Testis (tissue), 3 donors: Measurements from ENCODE around the gene NEAT1. TPM values are rescaled to one million over a fixed set of nuclear protein-coding genes. Genes with fewer than 3 reads are reported as not detected.
"Not testable (repeated sequence)": the region's sequence is repeated elsewhere in the genome, so short reads cannot be mapped to it uniquely, and the experiment has no call there.

ENCODE experiments used
- DNase-seq: peaks from one replicate; pipeline ENCODE4 v3.0.0-alpha.2; 2019
- H3K27ac ChIP-seq, 2 donors: fragments of 200-600 bp; sonication (generic); one replicate each; pipeline ENCODE4 v1.5.1; 2019
- H3K27me3 ChIP-seq: fragments of 200-600 bp; sonication (generic); one replicate; pipeline ENCODE4 v1.5.1; 2019
- H3K36me3 ChIP-seq: fragments of 200-600 bp; sonication (generic); one replicate; pipeline ENCODE4 v1.5.1; 2017; ENCODE audit warnings: low read depth; ENCODE audit errors: missing control alignments
- H3K4me1 ChIP-seq: fragments of 200-600 bp; sonication (generic); one replicate; pipeline ENCODE4 v1.5.1; 2019
- H3K4me3 ChIP-seq, 2 donors: fragments of 200-600 bp; sonication (generic); one replicate each; pipeline ENCODE4 v1.5.1; 2017 to 2019
- H3K9me3 ChIP-seq: fragments of 200-600 bp; sonication (generic); one replicate; pipeline ENCODE4 v1.5.1; 2017
- POLR2A ChIP-seq: fragments of 450-650 bp; IDR thresholded peaks from one replicate; pipeline ENCODE4 v1.6.1; 2017; ENCODE audit warnings: antibody characterized with exemption, mild to moderate bottlenecking, moderate library complexity
- WGBS, 2 donors: methylation state at CpG; one replicate each; pipeline ENCODE4 v1.1.5; 2018; 5-methylcytosine and 5-hydroxymethylcytosine counted together
- intact Hi-C: fragments of 100-400 bp; cut with DNase I; formaldehyde crosslinking; loops from one replicate; pipeline ENCODE4 v1.15.1; 2023; ENCODE audit warnings: low total_unique reads
- polyA plus RNA-seq: library from polyadenylated mRNA; stranded (reverse); fragments of 350-450 nt; fragmentation: Illumina TruSeq; extraction: RNeasy Lipid Tissue Mini Kit (QIAGEN cat#74804); gene quantifications from one replicate; pipeline ENCODE4 v1.2.3, GENCODE V29; 2014; ENCODE audit warnings: low read depth, low replicate concordance; ENCODE audit not compliant: insufficient read depth
- total RNA-seq, 2 donors: library from RNA; depleted of rRNA; stranded (reverse); fragments of >200 nt; gene quantifications; one replicate each; pipeline ENCODE4 v1.2.3, GENCODE V29; 2016
- TF ChIP-seq, protein P1 (sequence below), 3 experiments: fragments of 450-650 bp in 2 of 3; fragments of 200-600 bp in 1 of 3; sonication (generic) in 1 of 3; IDR thresholded peaks; one replicate each; pipeline ENCODE4 v1.5.1; 2016 to 2019; ENCODE audit warnings: antibody characterized with exemption in 3 of 3, mild to moderate bottlenecking in 2 of 3, moderate library complexity in 1 of 3

The NEAT1 gene
- total and polyA plus RNA-seq, 3 donors from 2014 or later, result 189 to 243 (median 230) TPM

DNA sequence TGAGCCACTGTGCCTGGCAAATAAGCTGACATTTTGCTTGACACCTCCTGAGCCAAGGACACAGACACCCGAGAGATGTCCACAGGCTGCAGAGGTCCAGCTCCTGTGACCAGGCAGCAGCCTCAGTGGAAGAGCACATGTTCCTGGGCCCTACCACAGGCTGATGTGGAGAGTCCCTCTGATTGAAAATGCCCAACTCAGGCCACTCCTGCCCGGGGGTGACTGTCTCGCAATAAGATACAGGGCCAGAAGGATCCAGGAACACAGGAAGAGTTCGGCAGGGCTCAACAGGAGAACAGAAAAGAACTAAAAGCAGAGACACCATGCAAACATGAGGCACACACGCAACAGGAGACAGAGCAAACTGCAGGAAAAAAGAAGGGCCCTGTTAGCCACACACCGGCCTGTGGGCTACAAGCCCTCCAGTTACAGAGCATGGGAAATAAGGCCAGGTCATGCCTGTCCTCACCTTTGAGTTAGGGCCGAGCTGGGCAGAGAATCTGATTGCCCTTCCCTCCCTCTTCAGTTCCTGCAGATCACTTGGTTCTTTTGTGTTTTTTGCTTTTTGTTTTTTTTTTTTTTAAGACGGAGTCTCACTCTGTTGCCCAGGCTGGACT is 47.9 kb downstream of the NEAT1 start:
- intact Hi-C loops, result no loop called here
- H3K4me1 ChIP-seq, result peaks cover 20% of the 10 kb centered on the region
- TF ChIP-seq, protein P1, sequence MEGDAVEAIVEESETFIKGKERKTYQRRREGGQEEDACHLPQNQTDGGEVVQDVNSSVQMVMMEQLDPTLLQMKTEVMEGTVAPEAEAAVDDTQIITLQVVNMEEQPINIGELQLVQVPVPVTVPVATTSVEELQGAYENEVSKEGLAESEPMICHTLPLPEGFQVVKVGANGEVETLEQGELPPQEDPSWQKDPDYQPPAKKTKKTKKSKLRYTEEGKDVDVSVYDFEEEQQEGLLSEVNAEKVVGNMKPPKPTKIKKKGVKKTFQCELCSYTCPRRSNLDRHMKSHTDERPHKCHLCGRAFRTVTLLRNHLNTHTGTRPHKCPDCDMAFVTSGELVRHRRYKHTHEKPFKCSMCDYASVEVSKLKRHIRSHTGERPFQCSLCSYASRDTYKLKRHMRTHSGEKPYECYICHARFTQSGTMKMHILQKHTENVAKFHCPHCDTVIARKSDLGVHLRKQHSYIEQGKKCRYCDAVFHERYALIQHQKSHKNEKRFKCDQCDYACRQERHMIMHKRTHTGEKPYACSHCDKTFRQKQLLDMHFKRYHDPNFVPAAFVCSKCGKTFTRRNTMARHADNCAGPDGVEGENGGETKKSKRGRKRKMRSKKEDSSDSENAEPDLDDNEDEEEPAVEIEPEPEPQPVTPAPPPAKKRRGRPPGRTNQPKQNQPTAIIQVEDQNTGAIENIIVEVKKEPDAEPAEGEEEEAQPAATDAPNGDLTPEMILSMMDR (IDR thresholded peaks at IDR 0.05), result no peak
- TF ChIP-seq POLR2A, result no peak
- no peaks in the 10 kb centered on the region for H3K9me3 ChIP-seq
- peak overlapping the region; percentile 92 to 93 for H3K27ac ChIP-seq
- WGBS, 2 donors, result 66 to 69% methylated on average over 7 to 8 of the region's 8 CpGs
- no peak overlapping the region for H3K4me3 ChIP-seq
- DNase-seq, result no peak
- H3K36me3 ChIP-seq, result no peaks in the 10 kb centered on the region
- no peaks in the 10 kb centered on the region for H3K27me3 ChIP-seq

DNA sequence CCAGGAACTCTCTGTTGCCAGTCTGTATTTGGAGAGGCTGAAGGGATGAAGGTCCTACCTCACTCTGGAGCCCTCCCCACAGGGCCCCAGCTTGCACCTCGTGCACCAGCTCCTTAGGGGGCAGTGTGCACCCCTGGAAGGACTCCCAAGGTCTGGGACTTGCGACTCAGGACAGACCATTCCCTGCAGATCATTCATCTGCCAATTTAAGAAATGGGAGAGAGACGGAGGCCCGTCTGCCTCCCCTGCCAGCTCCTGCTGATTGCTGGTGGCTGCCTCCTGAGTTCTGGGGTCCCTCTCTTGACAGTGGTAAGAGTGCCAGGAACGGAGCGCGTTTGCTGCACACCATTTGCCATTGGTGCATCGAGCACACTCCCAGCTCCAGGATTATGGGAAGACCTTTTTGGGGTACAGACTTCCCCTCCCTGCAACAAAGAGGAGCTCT is 48.9 kb downstream of the NEAT1 start:
- H3K27me3 ChIP-seq, result no peaks in the 10 kb centered on the region
- intact Hi-C loops, result no loop called here
- peak; percentile 71 for DNase-seq
- TF ChIP-seq, protein P1 (IDR thresholded peaks at IDR 0.05), result peak in 2 of 3 experiments; percentile 46 to 54
- no peak for TF ChIP-seq POLR2A
- peaks cover 24% of the 10 kb centered on the region for H3K4me1 ChIP-seq
- no peaks in the 10 kb centered on the region for H3K36me3 ChIP-seq
- WGBS, 2 donors, result 32 to 53% methylated on average over 8 of the region's 8 CpGs
- no peak overlapping the region for H3K4me3 ChIP-seq
- no peaks in the 10 kb centered on the region for H3K9me3 ChIP-seq
- H3K27ac ChIP-seq, result peak overlapping the region; percentile 92 to 93

DNA sequence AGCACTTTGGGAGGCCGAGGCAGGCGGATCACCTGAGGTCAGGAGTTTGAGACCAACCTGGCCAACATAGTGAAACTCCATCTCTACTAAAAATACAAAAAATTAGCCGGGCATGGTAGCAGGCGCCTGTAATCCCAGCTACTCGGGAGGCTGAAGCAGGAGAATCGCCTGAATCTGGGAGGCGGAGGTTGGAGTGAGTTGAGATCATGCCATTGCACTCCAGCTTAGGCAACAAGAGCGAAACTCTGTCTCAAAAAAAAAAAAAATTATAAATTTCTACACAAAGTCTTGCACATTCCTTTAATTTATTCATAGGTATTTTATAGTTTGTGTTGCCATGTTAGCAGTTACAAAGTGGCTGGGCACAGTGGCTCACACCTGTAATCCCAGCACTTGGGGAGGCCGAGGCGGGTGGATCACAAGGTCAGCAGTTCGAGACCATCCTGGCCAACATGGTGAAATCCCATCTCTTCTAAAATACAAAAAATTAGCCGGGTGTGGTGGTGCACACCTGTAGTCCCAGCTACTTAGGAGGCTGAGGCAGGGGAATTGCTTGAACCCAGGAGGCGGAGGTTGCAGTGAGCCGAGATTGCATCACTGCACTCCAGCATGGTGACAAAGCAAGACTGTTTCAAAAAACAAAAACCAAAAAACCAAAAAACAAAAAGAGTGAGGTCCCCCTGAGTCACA is 50.1 kb downstream of the NEAT1 start:
- peaks cover 27% of the 10 kb centered on the region for H3K4me1 ChIP-seq

DNA sequence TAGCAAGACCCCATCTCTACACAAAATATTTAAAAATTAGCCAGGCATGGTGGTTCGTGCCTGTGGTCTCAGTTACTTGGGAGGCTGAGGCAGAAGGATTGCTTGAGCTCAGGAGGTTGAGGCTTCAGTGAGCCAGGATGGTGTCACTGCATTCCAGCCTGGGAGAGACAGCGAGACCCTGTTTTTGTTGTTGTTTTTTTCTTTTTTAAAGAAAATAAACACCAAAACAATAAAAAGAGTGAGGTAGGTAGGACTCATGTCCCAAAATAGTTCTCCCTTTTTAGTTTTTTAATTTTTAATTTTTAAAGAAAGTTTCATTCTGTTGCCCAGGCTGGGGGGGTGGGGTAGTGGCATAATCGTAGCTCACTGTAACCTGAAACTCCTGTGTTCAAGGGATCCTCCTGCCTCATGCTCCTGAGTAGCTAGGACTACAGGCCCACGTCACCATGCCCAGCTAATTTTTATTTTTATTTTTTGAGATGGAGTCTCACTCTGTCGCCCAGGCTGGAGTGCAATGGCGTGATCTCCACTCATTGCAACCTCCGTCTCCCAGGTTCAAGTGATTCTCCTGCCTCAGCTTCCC is 50.8 kb downstream of the NEAT1 start:
- Histone ChIP-seq H3K4me3 (no peak overlapping the region), H3K27me3 (no peaks in the 10 kb centered on the region), H3K9me3 (no peaks in the 10 kb centered on the region), H3K36me3 (no peaks in the 10 kb centered on the region), H3K27ac (peak overlapping the region; percentile 92 to 93), H3K4me1 (peaks cover 33% of the 10 kb centered on the region)
- intact Hi-C loops, result no loop called here
- DNase-seq, result no peak
- TF ChIP-seq, protein P1 (IDR thresholded peaks at IDR 0.05), result no peak
- no peak for TF ChIP-seq POLR2A
- 87 to 88% methylated on average over 7 of the region's 7 CpGs for WGBS, 2 donors

More for the DNA sequence above, 50.1 kb downstream of the NEAT1 start:
- H3K4me3 ChIP-seq, DNase-seq, H3K36me3 ChIP-seq, H3K9me3 ChIP-seq, intact Hi-C loops, H3K27me3 ChIP-seq: not testable (repeated sequence)
- WGBS, 2 donors, result 81 to 84% methylated on average over 14 of the region's 14 CpGs
- peak overlapping the region; percentile 92 to 93 for H3K27ac ChIP-seq

DNA sequence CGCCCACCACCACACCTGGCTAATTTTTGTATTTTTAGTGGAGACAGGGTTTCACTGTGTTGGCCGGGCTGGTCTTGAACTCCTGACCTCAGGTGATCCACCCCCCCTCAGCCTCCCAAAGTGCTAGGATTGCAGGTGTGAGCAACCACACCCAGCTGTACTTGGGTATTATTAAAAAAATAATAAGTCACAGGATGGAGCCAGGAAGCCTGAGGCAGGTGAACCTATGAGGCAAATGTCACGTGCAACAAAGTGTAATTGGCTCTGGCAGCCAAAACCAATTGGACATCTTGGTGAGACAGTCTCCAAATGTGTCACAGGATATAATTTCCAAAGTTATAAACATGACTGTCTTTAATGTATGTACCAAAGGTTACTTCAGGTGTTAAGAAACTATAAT is 52.3 kb downstream of the NEAT1 start:
- Histone ChIP-seq H3K4me1 (peaks cover 48% of the 10 kb centered on the region), H3K27me3 (no peaks in the 10 kb centered on the region), H3K4me3 (no peak overlapping the region), H3K27ac (no peak overlapping the region), H3K36me3 (no peaks in the 10 kb centered on the region), H3K9me3 (no peaks in the 10 kb centered on the region)
- no peak for DNase-seq
- TF ChIP-seq, protein P1 (IDR thresholded peaks at IDR 0.05), result no peak
- no peak for TF ChIP-seq POLR2A
- 89 to 94% methylated on average over 3 of the region's 3 CpGs for WGBS, 2 donors
- intact Hi-C loops, result no loop called here
